ENCODE results near the gene C2CD3. TPM values are rescaled to one million over a fixed set of nuclear protein-coding genes. Genes with fewer than 3 reads are reported as not detected.

C2CD3 gene
- total and polyA plus RNA-seq, 10 of the 15 experiments (the other 5 are each of a cell fraction or from before 2014, with no cell fraction given): 2.3 to 24.0 (median 16.3) TPM

DNA sequence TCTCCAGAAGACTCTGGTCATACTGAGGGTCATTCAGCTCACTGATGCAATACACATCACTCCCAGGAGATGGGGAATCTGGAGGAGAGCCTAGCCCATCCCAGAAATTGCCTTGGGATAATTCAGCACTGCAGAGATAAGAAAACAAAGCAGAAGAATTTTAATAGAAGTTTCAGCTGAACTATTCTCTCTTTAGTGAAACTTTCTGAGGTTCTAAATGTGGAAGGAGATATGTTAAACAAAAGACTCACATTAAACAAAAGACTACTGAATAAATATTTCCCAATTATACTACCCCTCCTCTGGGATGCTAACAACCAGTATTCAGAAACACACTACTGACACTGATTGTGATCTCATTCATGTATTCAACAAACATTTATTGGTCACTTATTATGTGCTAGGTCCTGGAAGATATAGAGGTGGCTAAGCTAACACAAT, 47.8 kb downstream of the C2CD3 start:
- in situ Hi-C loops (cut with MboI) (no loop called here), intact Hi-C loops (cut with micrococcal nuclease; ENCODE audit: unreplicated experiment) (no loop called here)
- no peaks in the 10 kb centered on the region for H3K9me3 ChIP-seq (replicated peaks; ENCODE audit: control insufficient read depth, insufficient read depth, low read length)
- FAIRE-seq (no peak), ATAC-seq (no peak), DNase-seq (ENCODE audit: low read depth, low spot score) (no peak)
- BruUV-seq (replicated peaks): no TSS peak
- H3K4me3 ChIP-seq: no peak overlapping the region
- no peaks in the 10 kb centered on the region for H3K27me3 ChIP-seq (replicated peaks in 1 of 2; ENCODE audit: control insufficient read depth in 2 of 2, insufficient read depth in 2 of 2, low read length in 1 of 2)
- POLR2A ChIA-PET: no interaction called here
- H3K79me2 ChIP-seq (ENCODE audit: control insufficient read depth, insufficient read depth, low read length): no peaks in the 10 kb centered on the region
- CTCF ChIA-PET: no interaction called here
- SMC1A ChIA-PET (ENCODE audit: uncharacterized antibody, unreplicated experiment): interaction anchor here (0.5 kb wide), 1 partner anchor 1336 kb away, joined by 3 read pairs; no protein-coding TSS in a partner anchor
- H2AFZ ChIP-seq (ENCODE audit: control insufficient read depth, low read depth, low read length): no peak overlapping the region
- no peak for TF ChIP-seq RBBP5 (conservative IDR thresholded peaks at IDR 0.05)
- no peak for TF ChIP-seq MXI1 (IDR thresholded peaks at IDR 0.05; ENCODE audit: low read depth, low read length)
- no peak for TF ChIP-seq MTA3 (IDR thresholded peaks at IDR 0.05; ENCODE audit: borderline replicate concordance, low read length)
- no peak for TF ChIP-seq POLR2A (IDR thresholded peaks at IDR 0.05; ENCODE audit: low read depth, low read length)
- no peak for TF ChIP-seq HDAC2 (IDR thresholded peaks at IDR 0.05)
- TF ChIP-seq, protein P1, sequence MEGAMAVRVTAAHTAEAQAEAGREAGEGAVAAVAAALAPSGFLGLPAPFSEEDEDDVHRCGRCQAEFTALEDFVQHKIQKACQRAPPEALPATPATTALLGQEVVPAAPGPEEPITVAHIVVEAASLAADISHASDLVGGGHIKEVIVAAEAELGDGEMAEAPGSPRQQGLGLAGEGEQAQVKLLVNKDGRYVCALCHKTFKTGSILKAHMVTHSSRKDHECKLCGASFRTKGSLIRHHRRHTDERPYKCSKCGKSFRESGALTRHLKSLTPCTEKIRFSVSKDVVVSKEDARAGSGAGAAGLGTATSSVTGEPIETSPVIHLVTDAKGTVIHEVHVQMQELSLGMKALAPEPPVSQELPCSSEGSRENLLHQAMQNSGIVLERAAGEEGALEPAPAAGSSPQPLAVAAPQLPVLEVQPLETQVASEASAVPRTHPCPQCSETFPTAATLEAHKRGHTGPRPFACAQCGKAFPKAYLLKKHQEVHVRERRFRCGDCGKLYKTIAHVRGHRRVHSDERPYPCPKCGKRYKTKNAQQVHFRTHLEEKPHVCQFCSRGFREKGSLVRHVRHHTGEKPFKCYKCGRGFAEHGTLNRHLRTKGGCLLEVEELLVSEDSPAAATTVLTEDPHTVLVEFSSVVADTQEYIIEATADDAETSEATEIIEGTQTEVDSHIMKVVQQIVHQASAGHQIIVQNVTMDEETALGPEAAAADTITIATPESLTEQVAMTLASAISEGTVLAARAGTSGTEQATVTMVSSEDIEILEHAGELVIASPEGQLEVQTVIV (IDR thresholded peaks at IDR 0.05; ENCODE audit: borderline replicate concordance, partially characterized antibody): no peak
- TF ChIP-seq NKRF (conservative IDR thresholded peaks at IDR 0.05): no peak
- TF ChIP-seq STAT1 (conservative IDR thresholded peaks at IDR 0.05): no peak
- no peak for TF ChIP-seq ZBED1 (IDR thresholded peaks at IDR 0.05; ENCODE audit: borderline replicate concordance)
- no peak for TF ChIP-seq ZNF274 (IDR thresholded peaks at IDR 0.05; ENCODE audit: insufficient read depth, insufficient read length)
- TF ChIP-seq NFYA (IDR thresholded peaks at IDR 0.05; ENCODE audit: borderline replicate concordance, low read depth, low read length): no peak
- TF ChIP-seq, protein P2, sequence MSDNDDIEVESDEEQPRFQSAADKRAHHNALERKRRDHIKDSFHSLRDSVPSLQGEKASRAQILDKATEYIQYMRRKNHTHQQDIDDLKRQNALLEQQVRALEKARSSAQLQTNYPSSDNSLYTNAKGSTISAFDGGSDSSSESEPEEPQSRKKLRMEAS (IDR thresholded peaks at IDR 0.05; ENCODE audit: low read depth, low read length): no peak
- no peak for TF ChIP-seq ZSCAN29 (IDR thresholded peaks at IDR 0.05)
- H3K4me1 ChIP-seq (ENCODE audit: control insufficient read depth, insufficient read depth, low read length): no peaks in the 10 kb centered on the region
- H3K4me2 ChIP-seq (ENCODE audit: control insufficient read depth, insufficient read depth): no peak overlapping the region
- no peaks in the 10 kb centered on the region; a peak in 1 of 4 replicates for H3K36me3 ChIP-seq (ENCODE audit: control insufficient read depth in 2 of 2, insufficient read depth in 2 of 2, low read length in 1 of 2)
- no peak overlapping the region for H3K27ac ChIP-seq (ENCODE audit: control insufficient read depth, insufficient read depth)
- RAD21 ChIA-PET (ENCODE audit: unreplicated experiment): interaction anchor here (0.9 kb wide), 1 partner anchor 224 kb away, joined by 3 read pairs; no protein-coding TSS in a partner anchor
- H4K20me1 ChIP-seq (ENCODE audit: control insufficient read depth, insufficient read depth): no peaks in the 10 kb centered on the region
- no peak overlapping the region for H3K9ac ChIP-seq (ENCODE audit: control insufficient read depth, insufficient read depth, low read length)
